GM18508 (cell line): Measurements from ENCODE around the gene ZFAND6.
"Not testable (repeated sequence)": the region's sequence is repeated elsewhere in the genome, so short reads cannot be mapped to it uniquely, and the experiment has no call there.

Source experiments
- ATAC-seq: cut with Tn5 transposase; IDR thresholded peaks from one replicate; pipeline ENCODE4 v1.9.1; 2021; ENCODE audit warnings: moderate number of reproducible peaks; ENCODE audit not compliant: insufficient read depth, unreplicated experiment

Gene ZFAND6

GRCh38 chr15:80136854-80137253 is 77.4 kb downstream of the ZFAND6 start:
- no peak for ATAC-seq

GRCh38 chr15:80138961-80139360 is 79.5 kb downstream of the ZFAND6 start:
- no peak for ATAC-seq

GRCh38 chr15:80140909-80141308 is 81.4 kb downstream of the ZFAND6 start:
- ATAC-seq: no peak

- ATAC-seq: no peak
These were observed 82.6 kb downstream of the ZFAND6 start for GRCh38 chr15:80141916-80142598.

GRCh38 chr15:80142646-80143045 is 83.2 kb downstream of the ZFAND6 start:
- ATAC-seq: no peak

- no peak for ATAC-seq
These were observed 91.7 kb downstream of the ZFAND6 start for GRCh38 chr15:80151148-80151547.

- ATAC-seq: no peak
These were observed 92.1 kb downstream of the ZFAND6 start for GRCh38 chr15:80151576-80151975.

GRCh38 chr15:80152180-80152895 is 92.9 kb downstream of the ZFAND6 start:
- ATAC-seq: no peak

- no peak for ATAC-seq
These were observed 93.7 kb downstream of the ZFAND6 start, which contains the start of gene FAH for GRCh38 chr15:80152896-80153876. TSS of gene FAH (plus strand) at chr15:80152999. CDS start at chr15:80153055, 56 bp downstream.

GRCh38 chr15:80153900-80154299 is 94.4 kb downstream of the ZFAND6 start:
- ATAC-seq: no peak

GRCh38 chr15:80154336-80154735 is 94.9 kb downstream of the ZFAND6 start:
- ATAC-seq: no peak

GRCh38 chr15:80155001-80155377 is 95.5 kb downstream of the ZFAND6 start:
- no peak for ATAC-seq

GRCh38 chr15:80155378-80156175 is 96.1 kb downstream of the ZFAND6 start:
- not testable (repeated sequence) for ATAC-seq

- no peak for ATAC-seq
These were observed 96.8 kb downstream of the ZFAND6 start for GRCh38 chr15:80156176-80156720.

- ATAC-seq: no peak
These were observed 97.7 kb downstream of the ZFAND6 start for GRCh38 chr15:80157215-80157614.

- no peak for ATAC-seq
These were observed 99.8 kb downstream of the ZFAND6 start for GRCh38 chr15:80159301-80159700.

- no peak for ATAC-seq
These were observed 100.5 kb downstream of the ZFAND6 start for GRCh38 chr15:80159811-80160569.

GRCh38 chr15:80160570-80161156 is 101.2 kb downstream of the ZFAND6 start:
- peak; percentile 49 for ATAC-seq
